GM18519 (cell line): ENCODE results near the gene DAPK1.

ENCODE experiments used
- ATAC-seq: cut with Tn5 transposase; IDR thresholded peaks from one replicate; pipeline ENCODE4 v1.9.1; 2021; ENCODE audit warnings: mild to moderate bottlenecking, moderate library complexity; ENCODE audit not compliant: unreplicated experiment, low FRiP score

DAPK1 gene

GRCh38 chr9:87586731-87587355 is 89.2 kb downstream of the DAPK1 start:
- ATAC-seq = no peak

- no peak for ATAC-seq
These were observed 89.7 kb downstream of the DAPK1 start for GRCh38 chr9:87587356-87587745.

- ATAC-seq = no peak
These were observed 90.2 kb downstream of the DAPK1 start for GRCh38 chr9:87587864-87588263.

GRCh38 chr9:87588339-87588738 is 90.7 kb downstream of the DAPK1 start:
- ATAC-seq = no peak

GRCh38 chr9:87590996-87591395 is 93.3 kb downstream of the DAPK1 start:
- no peak for ATAC-seq

- ATAC-seq = no peak
These were observed 95.1 kb downstream of the DAPK1 start for GRCh38 chr9:87592554-87593358.

GRCh38 chr9:87593359-87593980 is 95.8 kb downstream of the DAPK1 start:
- no peak for ATAC-seq

GRCh38 chr9:87594194-87594593 is 96.5 kb downstream of the DAPK1 start:
- no peak for ATAC-seq

- no peak for ATAC-seq
These were observed 97.0 kb downstream of the DAPK1 start for GRCh38 chr9:87594662-87595061.

- ATAC-seq = no peak
These were observed 97.9 kb downstream of the DAPK1 start for GRCh38 chr9:87595610-87596009.

GRCh38 chr9:87596862-87597261 is 99.2 kb downstream of the DAPK1 start:
- no peak for ATAC-seq

GRCh38 chr9:87597710-87598443 is 100.2 kb downstream of the DAPK1 start:
- no peak for ATAC-seq

GRCh38 chr9:87599901-87600610 is 102.4 kb downstream of the DAPK1 start:
- ATAC-seq = no peak

- ATAC-seq = no peak
These were observed 103.5 kb downstream of the DAPK1 start for GRCh38 chr9:87601176-87601575.

- ATAC-seq = no peak
These were observed 103.9 kb downstream of the DAPK1 start for GRCh38 chr9:87601595-87601994.

- ATAC-seq = no peak
These were observed 105.4 kb downstream of the DAPK1 start for GRCh38 chr9:87602933-87603643.

- ATAC-seq = no peak
These were observed 106.3 kb downstream of the DAPK1 start for GRCh38 chr9:87603854-87604490.

GRCh38 chr9:87604886-87605588 is 107.4 kb downstream of the DAPK1 start:
- ATAC-seq = no peak

- no peak for ATAC-seq
These were observed 108.0 kb downstream of the DAPK1 start for GRCh38 chr9:87605676-87606075.
